HepG2 (cell line): ENCODE measurements around the gene PKLR. TPM values are rescaled to one million over a fixed set of nuclear protein-coding genes. Genes with fewer than 3 reads are reported as not detected.

Source experiments
- ARNT2 ChIP-seq: sonication (generic); formaldehyde crosslinking; IDR thresholded peaks from 2 replicates; pipeline ENCODE4 v1.8.0; 2022; ENCODE audit warnings: mild to moderate bottlenecking, low read depth, missing genetic modification reagents, moderate library complexity
- ATF4 ChIP-seq, 2 experiments: fragments of 450-650 bp in 1 of 2; sonication (generic) in 1 of 2; formaldehyde crosslinking; IDR thresholded peaks; 2 replicates each; pipeline versions ENCODE4 v1.5.0 to v1.8.0; 2020 to 2022; ENCODE audit warnings: mild to moderate bottlenecking in 1 of 2, missing genetic modification reagents in 1 of 2
- CAMTA2 ChIP-seq: sonication (generic); formaldehyde crosslinking; IDR thresholded peaks from 2 replicates; pipeline ENCODE4 v1.4.0; 2020; ENCODE audit warnings: mild to moderate bottlenecking, missing genetic modification reagents, borderline replicate concordance
- DPF2 ChIP-seq: sonication (generic); formaldehyde crosslinking; IDR thresholded peaks from 2 replicates; pipeline ENCODE4 v1.4.0; 2020; ENCODE audit warnings: mild to moderate bottlenecking, low read depth, missing genetic modification reagents, borderline replicate concordance
- FOXO4 ChIP-seq: sonication (generic); formaldehyde crosslinking; conservative IDR thresholded peaks from 2 replicates; pipeline ENCODE4 v1.8.1; 2023; ENCODE audit warnings: missing genetic modification reagents
- NAIF1 ChIP-seq: sonication (generic); formaldehyde crosslinking; IDR thresholded peaks from 2 replicates; pipeline ENCODE4 v1.5.0; 2020; ENCODE audit warnings: mild to moderate bottlenecking, missing genetic modification reagents, borderline replicate concordance
- NPAS2 ChIP-seq: sonication (generic); formaldehyde crosslinking; IDR thresholded peaks from 2 replicates; pipeline ENCODE4 v1.8.0; 2022; ENCODE audit warnings: mild to moderate bottlenecking, missing genetic modification reagents, borderline replicate concordance
- REXO4 ChIP-seq: sonication (generic); formaldehyde crosslinking; IDR thresholded peaks from 2 replicates; pipeline ENCODE4 v1.8.0; 2022; ENCODE audit warnings: missing genetic modification reagents, mild to moderate bottlenecking, borderline replicate concordance
- TEAD3 ChIP-seq: optimal IDR thresholded peaks from 2 replicates; pipeline ENCODE3; 2016; ENCODE audit warnings: borderline replicate concordance
- TRIM24 ChIP-seq: sonication (generic); formaldehyde crosslinking; IDR thresholded peaks from 2 replicates; pipeline ENCODE4 v1.8.0; 2022; ENCODE audit warnings: mild to moderate bottlenecking, missing genetic modification reagents
- ZBTB46 ChIP-seq: sonication (generic); formaldehyde crosslinking; IDR thresholded peaks from 2 replicates; pipeline ENCODE4 v1.4.0; 2020; ENCODE audit warnings: mild to moderate bottlenecking, missing genetic modification reagents, borderline replicate concordance
- ZHX2 ChIP-seq, 2 experiments: sonication (generic) in 1 of 2; formaldehyde crosslinking in 1 of 2; IDR thresholded peaks; 2 replicates each; pipeline versions ENCODE4 v1.6.1 to v1.9.0; 2014 to 2022; ENCODE audit warnings: antibody characterized with exemption in 1 of 2, borderline replicate concordance in 1 of 2, inconsistent platforms in 1 of 2, low read depth in 1 of 2, missing genetic modification reagents in 1 of 2
- ZNF333 ChIP-seq: sonication (generic); formaldehyde crosslinking; IDR thresholded peaks from 2 replicates; pipeline ENCODE4 v1.4.0; 2020; ENCODE audit warnings: mild to moderate bottlenecking, missing genetic modification reagents, borderline replicate concordance
- ZNF432 ChIP-seq: sonication (generic); formaldehyde crosslinking; IDR thresholded peaks from 2 replicates; pipeline ENCODE4 v1.5.0; 2020; ENCODE audit warnings: missing genetic modification reagents, mild to moderate bottlenecking, borderline replicate concordance
- ZNF567 ChIP-seq: sonication (generic); formaldehyde crosslinking; IDR thresholded peaks from 2 replicates; pipeline ENCODE4 v1.8.1; 2023; ENCODE audit warnings: mild to moderate bottlenecking, missing genetic modification reagents, borderline replicate concordance
- ZNF788 ChIP-seq: sonication (generic); formaldehyde crosslinking; IDR thresholded peaks from 2 replicates; pipeline ENCODE4 v1.5.0; 2020; ENCODE audit warnings: mild to moderate bottlenecking, missing genetic modification reagents, borderline replicate concordance
- ZNF883 ChIP-seq: sonication (generic); formaldehyde crosslinking; IDR thresholded peaks from 2 replicates; pipeline ENCODE4 v1.5.1; 2020; ENCODE audit warnings: mild to moderate bottlenecking, missing genetic modification reagents; ENCODE audit errors: not compliant biosample characterization
- polyA plus RNA-seq, 8 experiments: library from polyadenylated mRNA; depleted of rRNA in 3 of 8; stranded (reverse) in 7 of 8; unstranded in 1 of 8; fragments of >200 nt; fragmentation: Illumina TruSeq in 4 of 8; extraction: Trizol in 4 of 8; gene quantifications; 2 replicates each; pipeline versions ENCODE4 v1.2.1 to v1.2.3, GENCODE V29; 2011 to 2016; ENCODE audit warnings: low read depth in 4 of 8, missing spikeins in 1 of 8, mixed read lengths in 1 of 8; ENCODE audit not compliant: insufficient read depth in 1 of 8
- total RNA-seq, 5 experiments: library from RNA; depleted of rRNA; stranded (reverse); fragments of >200 nt; fragmentation: Illumina TruSeq; extraction: Trizol; gene quantifications; 2 replicates each; pipeline ENCODE4 v1.2.3, GENCODE V29; 2016; ENCODE audit warnings: low read depth in 1 of 5

PKLR gene
- total and polyA plus RNA-seq, 2 of the 13 experiments (the other 11 are each of a cell fraction or from before 2014, with no cell fraction given) = 10.3 to 29.3 TPM

- TF ChIP-seq TRIM24 = no peak
- TF ChIP-seq ZNF883 (CRISPR knock-in tag) = no peak
- no peak for TF ChIP-seq ARNT2 (CRISPR knock-in tag)
- TF ChIP-seq TEAD3 (CRISPR knock-in tag) = no peak
- 0 out of 2 replicates have a peak, but pooled peaks have one; percentile 41 for TF ChIP-seq ZNF333 (CRISPR knock-in tag)
- TF ChIP-seq DPF2 (CRISPR knock-in tag) = no peak
- no peak for TF ChIP-seq ZHX2 (IDR thresholded peaks at IDR 0.05; ENCODE audit: low read depth)
- TF ChIP-seq ZHX2 (CRISPR knock-in tag; IDR thresholded peaks at IDR 0.05; ENCODE audit: borderline replicate concordance) = no peak
- no peak for TF ChIP-seq REXO4
- TF ChIP-seq ZBTB46 (CRISPR knock-in tag) = no peak
- no peak for TF ChIP-seq FOXO4 (CRISPR knock-in tag)
- TF ChIP-seq ZNF432 = no peak
- TF ChIP-seq ZNF567 = no peak
- no peak for TF ChIP-seq NPAS2 (CRISPR knock-in tag)
- no peak for TF ChIP-seq NAIF1 (CRISPR knock-in tag)
- TF ChIP-seq ATF4 (CRISPR knock-in tag; IDR thresholded peaks at IDR 0.05) = no peak
- TF ChIP-seq ZNF788 = peak; percentile 16; the same call in 1 of the 2 replicates
- TF ChIP-seq CAMTA2 = 0 out of 2 replicates have a peak, but pooled peaks have one; percentile 42
Measured at GRCh38 chr1:155254714-155255242, 46.5 kb downstream of the PKLR start (continued).
